IPS DF 4.7 (cell line): ENCODE data around the gene PARD3B.

Experiments used
- DNase-seq: peaks from one replicate; pipeline ENCODE4 v3.0.0-alpha.2; 2013; ENCODE audit warnings: low spot score; ENCODE audit errors: extremely low read depth

The PARD3B gene

GRCh38 chr2:204827701-204828590 is 282.7 kb downstream of the PARD3B start:
- DNase-seq = no peak

GRCh38 chr2:204834716-204835384 is 289.6 kb downstream of the PARD3B start:
- no peak for DNase-seq

DNA sequence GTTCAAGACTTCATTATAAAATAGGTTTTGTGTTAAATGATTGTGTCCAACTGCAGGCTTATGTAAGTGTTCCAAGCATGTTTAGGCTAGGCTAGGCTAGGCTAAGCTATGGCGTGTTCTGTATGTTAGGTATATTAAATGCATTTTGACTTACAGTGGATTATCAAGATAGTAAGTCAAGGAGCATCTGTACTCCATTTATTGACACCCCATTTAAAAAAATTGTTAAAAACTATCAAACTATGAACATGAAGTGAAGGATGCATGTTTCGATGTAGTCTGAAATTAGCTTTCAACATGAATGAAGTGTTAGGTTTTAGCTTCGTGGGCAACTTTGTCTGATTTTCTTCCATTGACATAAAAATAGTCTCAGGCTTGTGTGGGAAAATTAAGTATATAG is 290.5 kb downstream of the PARD3B start:
- no peak for DNase-seq

DNA sequence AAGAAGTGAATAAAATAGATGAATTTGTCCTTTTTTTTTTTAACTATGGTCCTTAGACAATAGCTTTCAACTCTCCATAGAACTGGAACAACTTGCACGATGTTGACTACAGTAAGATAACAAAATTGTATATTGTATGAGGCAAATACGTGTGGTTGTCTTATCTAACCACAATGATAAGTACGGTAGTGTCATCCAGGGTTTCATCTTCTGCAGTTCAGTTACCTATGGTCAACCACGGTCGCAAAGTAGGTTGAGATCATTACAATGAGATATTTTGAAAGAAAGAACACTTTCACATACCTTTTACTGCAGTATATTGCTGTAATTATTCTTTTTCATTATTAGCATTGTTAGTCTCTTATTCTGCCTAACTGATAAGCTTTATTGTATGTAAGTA is 295.2 kb downstream of the PARD3B start:
- no peak for DNase-seq

DNA sequence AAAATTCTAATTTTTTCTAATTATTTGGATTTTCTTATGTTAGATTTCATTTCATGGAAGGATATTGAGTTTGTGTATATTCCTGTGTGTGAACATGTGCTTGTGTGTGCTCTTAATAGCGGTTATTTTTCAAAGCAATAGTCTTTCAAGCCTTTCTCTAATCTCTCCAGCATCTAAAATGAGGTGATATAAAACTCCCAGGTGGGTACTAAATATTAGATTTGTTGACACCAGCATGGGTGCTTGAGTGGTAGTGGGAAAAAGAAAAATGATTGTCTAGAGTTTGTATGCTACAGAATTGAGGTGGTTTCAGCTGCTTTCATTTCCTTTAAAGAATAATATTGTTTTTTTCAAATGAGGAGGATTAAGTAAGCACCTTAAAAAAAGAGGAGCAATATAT is 296.8 kb downstream of the PARD3B start:
- DNase-seq = no peak

GRCh38 chr2:204842661-204843485 is 297.6 kb downstream of the PARD3B start:
- DNase-seq = no peak

- no peak for DNase-seq
Observed at GRCh38 chr2:204846471-204846870, 301.2 kb downstream of the PARD3B start.

DNA sequence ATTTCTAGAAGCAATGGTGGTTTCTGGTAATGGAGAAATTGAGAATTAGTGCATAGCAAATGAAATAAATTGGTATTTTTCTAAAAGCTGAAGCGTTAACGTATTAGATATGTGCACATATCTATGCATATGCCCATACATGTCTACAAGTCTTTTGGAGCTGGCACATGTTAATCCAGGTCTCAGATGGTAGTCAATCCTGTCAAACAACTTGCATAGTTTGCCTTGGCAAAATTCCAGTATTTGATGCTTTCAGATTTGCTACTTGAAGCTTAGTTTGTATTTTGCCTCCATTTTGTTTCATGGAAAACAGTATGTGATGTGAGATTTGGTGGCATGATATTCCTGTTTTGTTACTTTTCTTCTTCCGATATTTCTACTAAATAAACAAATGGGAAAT is 304.6 kb downstream of the PARD3B start:
- no peak for DNase-seq

- DNase-seq = no peak
Observed at GRCh38 chr2:204850581-204850980, 305.3 kb downstream of the PARD3B start.

- DNase-seq = no peak
Observed at GRCh38 chr2:204853905-204854304, 308.6 kb downstream of the PARD3B start.

DNA sequence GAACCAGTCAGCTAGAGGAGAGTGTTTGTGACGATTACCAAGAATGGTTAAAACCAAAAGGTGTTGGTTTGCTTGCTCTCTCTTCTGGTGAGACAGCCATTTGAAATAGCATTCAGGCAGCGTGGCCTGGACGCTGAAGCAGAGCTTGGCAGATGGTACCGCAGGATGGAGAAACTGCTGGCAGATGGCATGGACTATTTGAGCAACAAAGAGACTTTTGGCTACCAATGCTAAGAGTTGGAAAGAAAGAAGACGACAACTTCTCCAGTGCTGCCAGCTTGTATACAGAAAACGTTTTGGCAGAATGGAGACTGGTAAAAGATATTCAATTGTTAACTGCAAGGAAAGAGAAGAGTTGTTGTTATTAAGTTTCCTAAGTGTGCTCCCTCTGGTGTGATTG is 315.0 kb downstream of the PARD3B start:
- DNase-seq = no peak

- DNase-seq = no peak
Observed at GRCh38 chr2:204862809-204863208, 317.5 kb downstream of the PARD3B start.

GRCh38 chr2:204863336-204863735 is 318.1 kb downstream of the PARD3B start:
- DNase-seq = no peak

- no peak for DNase-seq
Observed at GRCh38 chr2:204869132-204869823, 324.0 kb downstream of the PARD3B start.

- DNase-seq = no peak
Observed at GRCh38 chr2:204870053-204870452, 324.8 kb downstream of the PARD3B start.

DNA sequence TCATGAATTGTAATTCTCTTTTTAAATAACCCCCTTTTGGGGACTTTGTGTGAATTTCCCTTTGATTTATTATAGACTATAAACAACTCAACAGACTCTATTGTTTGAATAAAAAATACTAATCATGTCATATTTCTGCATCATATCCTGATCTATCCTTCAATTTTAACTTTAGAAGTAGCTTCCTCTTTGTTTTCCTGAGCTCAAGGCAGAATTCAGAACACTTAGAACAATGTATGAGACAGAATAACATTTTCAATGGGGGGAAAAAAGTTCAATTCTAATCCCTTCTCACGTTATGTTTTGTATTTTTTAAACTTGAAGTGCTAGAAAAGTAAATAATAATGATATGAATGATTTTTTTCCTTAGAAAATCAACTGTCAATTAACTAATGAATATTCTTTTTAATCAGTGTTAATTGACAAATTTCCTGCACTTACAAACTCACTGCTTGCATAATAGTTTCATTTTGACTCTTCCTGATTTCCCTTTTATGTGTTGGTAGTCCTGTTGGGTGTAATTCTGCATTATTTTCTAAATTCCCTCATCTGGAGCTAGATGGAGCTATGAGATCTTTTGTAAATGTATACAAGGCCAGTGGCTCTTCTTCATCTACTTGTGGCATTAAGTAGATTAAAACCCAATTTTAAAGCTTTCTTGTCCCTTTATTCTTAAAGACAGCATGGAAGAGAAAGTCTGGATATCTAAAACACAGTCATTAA is 326.1 kb downstream of the PARD3B start:
- no peak for DNase-seq

- DNase-seq = no peak
Observed at GRCh38 chr2:204876311-204876710, 331.0 kb downstream of the PARD3B start.

DNA sequence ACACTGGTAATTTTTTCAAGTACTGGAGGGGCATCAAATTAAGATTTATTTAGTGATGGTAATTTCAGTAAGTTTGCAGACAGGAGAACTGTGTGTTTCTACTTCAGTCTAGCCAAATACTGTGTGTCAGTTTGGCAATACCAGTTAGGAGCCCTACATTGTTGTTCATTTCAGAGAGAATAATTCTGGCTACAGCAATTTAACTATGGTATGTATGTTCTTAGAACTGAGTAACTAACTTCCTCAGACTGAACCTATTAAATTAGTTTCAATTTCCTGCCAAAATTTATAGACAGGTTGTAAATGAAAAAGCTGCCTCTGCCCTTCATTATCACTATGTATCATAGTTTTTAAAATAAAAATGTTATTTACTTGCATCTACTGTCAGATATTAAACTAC is 332.4 kb downstream of the PARD3B start:
- DNase-seq = no peak

DNA sequence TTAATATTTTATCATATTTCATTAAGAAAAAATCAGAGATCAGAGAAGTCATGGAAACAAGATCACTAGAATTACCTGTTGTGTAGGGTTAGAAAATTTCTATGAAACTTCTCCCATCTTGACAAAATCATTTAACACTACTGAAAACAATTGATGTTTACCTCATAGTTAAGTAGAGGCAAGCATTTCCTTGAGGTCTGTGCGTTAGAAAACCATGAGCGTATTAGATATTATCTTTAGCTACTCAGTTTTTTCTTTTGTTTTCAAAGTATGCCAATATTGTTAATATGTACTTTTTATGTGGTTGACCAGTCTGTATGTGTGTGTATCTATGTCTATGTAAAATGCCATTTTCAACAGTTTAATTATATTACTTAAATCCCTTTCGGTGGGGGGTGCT is 335.7 kb downstream of the PARD3B start:
- no peak for DNase-seq

- DNase-seq = no peak
Observed at GRCh38 chr2:204881655-204882054, 336.4 kb downstream of the PARD3B start.

GRCh38 chr2:204885747-204886146 is 340.5 kb downstream of the PARD3B start:
- no peak for DNase-seq
